Loucy (cell line): Measurements from ENCODE around the gene PRR4.

Source experiments
- H2AFZ ChIP-seq: fragments of 200-600 bp; sonication (generic); 2 replicates; pipeline ENCODE4 v1.6.0; 2016; ENCODE audit warnings: antibody characterized with exemption, mild to moderate bottlenecking, low read length, moderate library complexity
- H3F3A ChIP-seq: fragments of 200-600 bp; 2 replicates; pipeline ENCODE4 v1.6.0; 2016; ENCODE audit warnings: antibody characterized with exemption, low read depth, mild to moderate bottlenecking
- H3K27me3 ChIP-seq: fragments of 200-600 bp; sonication (generic); 2 replicates; pipeline ENCODE4 v1.6.1; 2014; ENCODE audit warnings: low read length, mild to moderate bottlenecking; ENCODE audit not compliant: insufficient read depth, poor library complexity, severe bottlenecking
- H3K36me3 ChIP-seq: fragments of 200-600 bp; sonication (generic); 2 replicates; pipeline ENCODE4 v1.6.1; 2016; ENCODE audit warnings: low read length; ENCODE audit not compliant: insufficient read depth
- H3K4me1 ChIP-seq: fragments of 200-600 bp; sonication (generic); 2 replicates; pipeline ENCODE4 v1.5.1; 2014; ENCODE audit warnings: low read length, mild to moderate bottlenecking; ENCODE audit not compliant: insufficient read depth, poor library complexity, severe bottlenecking
- H3K4me2 ChIP-seq: fragments of 200-600 bp; sonication (generic); 2 replicates; pipeline ENCODE4 v1.6.0; 2014; ENCODE audit warnings: antibody characterized with exemption, low read length, low read depth, mild to moderate bottlenecking; ENCODE audit not compliant: poor library complexity, severe bottlenecking
- H3K4me3 ChIP-seq: fragments of 200-600 bp; sonication (generic); 2 replicates; pipeline ENCODE4 v1.5.1; 2014; ENCODE audit warnings: low read length, mild to moderate bottlenecking, mixed read lengths; ENCODE audit not compliant: poor library complexity, severe bottlenecking
- H3K79me2 ChIP-seq: fragments of 200-600 bp; sonication (generic); 2 replicates; pipeline ENCODE4 v1.6.1; 2014; ENCODE audit warnings: low read length; ENCODE audit not compliant: insufficient read depth
- H3K9ac ChIP-seq: fragments of 200-600 bp; sonication (generic); 2 replicates; pipeline ENCODE4 v1.6.0; 2014; ENCODE audit warnings: mild to moderate bottlenecking, low read depth, low read length, moderate library complexity; ENCODE audit not compliant: poor library complexity, severe bottlenecking
- H3K9me2 ChIP-seq: fragments of 200-600 bp; sonication (generic); replicated peaks from 2 replicates; pipeline ENCODE4 v1.6.1; 2016; ENCODE audit warnings: low read depth, low read length, mixed read lengths
- H3K9me3 ChIP-seq: fragments of 200-600 bp; sonication (generic); 2 replicates; pipeline ENCODE4 v1.6.1; 2014; ENCODE audit warnings: mild to moderate bottlenecking, antibody characterized with exemption, low read length, low read depth; ENCODE audit not compliant: insufficient read depth
- H4K20me1 ChIP-seq: fragments of 200-600 bp; sonication (generic); 2 replicates; pipeline ENCODE4 v1.6.0; 2014; ENCODE audit warnings: antibody characterized with exemption, low read length, mild to moderate bottlenecking; ENCODE audit not compliant: insufficient read depth, poor library complexity, severe bottlenecking
- CTCF ChIP-seq: fragments of 200-600 bp; sonication (generic); conservative IDR thresholded peaks from 2 replicates; pipeline ENCODE4 v1.5.1; 2014; ENCODE audit warnings: mild to moderate bottlenecking, antibody characterized with exemption, low read length
- EZH2phosphoT487 ChIP-seq: fragments of 200-600 bp; IDR thresholded peaks from 2 replicates; pipeline ENCODE4 v1.6.1; 2018; ENCODE audit warnings: antibody characterized with exemption, mild to moderate bottlenecking, moderate library complexity, borderline replicate concordance

Gene PRR4

GRCh38 chr12:10867381-10867780 lies 18.1 kb upstream of the PRR4 start:
- H3K9ac ChIP-seq: no peak overlapping the region
- no peaks in the 10 kb centered on the region for H3K27me3 ChIP-seq
- no peaks in the 10 kb centered on the region for H3K36me3 ChIP-seq
- H3K79me2 ChIP-seq: no peaks in the 10 kb centered on the region
- no peaks in the 10 kb centered on the region for H3F3A ChIP-seq
- no peaks in the 10 kb centered on the region for H3K9me3 ChIP-seq
- H3K9me2 ChIP-seq: no peaks in the 10 kb centered on the region
- H3K4me3 ChIP-seq: no peak overlapping the region
- H4K20me1 ChIP-seq: no peaks in the 10 kb centered on the region
- no peak overlapping the region for H3K4me2 ChIP-seq
- H3K4me1 ChIP-seq: no peaks in the 10 kb centered on the region
- TF ChIP-seq EZH2phosphoT487 (no peak), CTCF (no peak)
- H2AFZ ChIP-seq: no peak overlapping the region

- H3K4me3 ChIP-seq: no peak overlapping the region
These were observed 14.4 kb upstream of the PRR4 start for GRCh38 chr12:10863512-10864218.

GRCh38 chr12:10861366-10861765 lies 12.1 kb upstream of the PRR4 start:
- no peaks in the 10 kb centered on the region; the same call in 1 of the 2 replicates for H3K9me3 ChIP-seq
- H3K79me2 ChIP-seq: no peaks in the 10 kb centered on the region
- no peaks in the 10 kb centered on the region for H3K27me3 ChIP-seq
- H3K9ac ChIP-seq: no peak overlapping the region
- no peak overlapping the region for H2AFZ ChIP-seq
- no peaks in the 10 kb centered on the region for H3K4me1 ChIP-seq
- TF ChIP-seq EZH2phosphoT487 (no peak), CTCF (no peak)
- H3K9me2 ChIP-seq: no peaks in the 10 kb centered on the region
- H4K20me1 ChIP-seq: no peaks in the 10 kb centered on the region
- H3K36me3 ChIP-seq: no peaks in the 10 kb centered on the region
- H3F3A ChIP-seq: no peaks in the 10 kb centered on the region
- no peak overlapping the region for H3K4me2 ChIP-seq
- H3K4me3 ChIP-seq: no peak overlapping the region

More at GRCh38 chr12:10863512-10864218, 14.4 kb upstream of the PRR4 start:
- H3K27me3 ChIP-seq: no peaks in the 10 kb centered on the region
- no peak overlapping the region for H3K9ac ChIP-seq
- H2AFZ ChIP-seq: no peak overlapping the region
- no peaks in the 10 kb centered on the region for H3K36me3 ChIP-seq
- no peaks in the 10 kb centered on the region for H3K79me2 ChIP-seq
- H3K4me1 ChIP-seq: no peaks in the 10 kb centered on the region
- TF ChIP-seq EZH2phosphoT487 (no peak), CTCF (no peak)
- H3F3A ChIP-seq: no peaks in the 10 kb centered on the region
- H3K9me2 ChIP-seq: no peaks in the 10 kb centered on the region
- H3K4me2 ChIP-seq: no peak overlapping the region
- H4K20me1 ChIP-seq: no peaks in the 10 kb centered on the region
- no peaks in the 10 kb centered on the region for H3K9me3 ChIP-seq
